Heart right ventricle (tissue), 16 donors: Measurements from ENCODE around the gene CYP8B1. TPM values are rescaled to one million over a fixed set of nuclear protein-coding genes. Genes with fewer than 3 reads are reported as not detected.

Experiments used
- ATAC-seq, 8 donors: fragments of 200-7000 bp; cut with Tn5 transposase; one replicate each; pipeline ENCODE4 v1.9.1; 2020; ENCODE audit warnings: mild to moderate bottlenecking in 8 of 8, moderate library complexity in 8 of 8, moderate number of reproducible peaks in 1 of 8
- DNase-seq, 2 donors: peaks; one replicate each; pipeline ENCODE4 v3.0.0-alpha.2; 2020
- H3K27ac ChIP-seq, 10 donors: fragments of 200-600 bp; sonication (generic) in 2 of 10; one replicate each; pipeline versions ENCODE4 v1.5.0 to v1.8.0; 2020 to 2022; ENCODE audit warnings: mild to moderate bottlenecking in 3 of 10
- H3K27me3 ChIP-seq, 7 donors: fragments of 200-600 bp; one replicate each; pipeline ENCODE4 v1.8.0; 2021 to 2022; ENCODE audit warnings: mild to moderate bottlenecking in 2 of 7
- H3K36me3 ChIP-seq, 9 donors: fragments of 200-600 bp; sonication (generic) in 1 of 9; one replicate each; pipeline versions ENCODE4 v1.5.0 to v1.8.0; 2020 to 2022; ENCODE audit warnings: mild to moderate bottlenecking in 2 of 9
- H3K4me1 ChIP-seq, 9 donors: fragments of 200-600 bp; sonication (generic) in 1 of 9; one replicate each; pipeline versions ENCODE4 v1.5.0 to v1.8.0; 2020 to 2022; ENCODE audit warnings: mild to moderate bottlenecking in 4 of 9
- H3K4me3 ChIP-seq, 10 donors: fragments of 200-600 bp; sonication (generic) in 2 of 10; one replicate each; pipeline versions ENCODE4 v1.5.0 to v1.8.0; 2020 to 2022; ENCODE audit warnings: mild to moderate bottlenecking in 7 of 10, moderate library complexity in 2 of 10
- H3K9me3 ChIP-seq, 11 donors: fragments of 200-600 bp in 10 of 11; sonication (generic) in 2 of 11; one replicate each; pipeline versions ENCODE4 v1.5.0 to v1.8.0; 2013 to 2022; ENCODE audit warnings: mild to moderate bottlenecking in 2 of 11, control low read depth in 1 of 11, moderate library complexity in 1 of 11
- CTCF ChIP-seq, 9 donors: fragments of 200-600 bp; sonication (generic) in 2 of 9; IDR thresholded peaks; one replicate each; pipeline versions ENCODE4 v1.5.0 to v1.8.0; 2021 to 2022; ENCODE audit warnings: antibody characterized with exemption in 9 of 9, mild to moderate bottlenecking in 5 of 9, moderate library complexity in 1 of 9
- WGBS, 2 donors: extraction: QIAGEN DNeasy Blood & Tissue Kit; methylation state at CpG; one replicate each; pipeline ENCODE4 v1.1.7; 2013; ENCODE audit warnings: inconsistent platforms in 1 of 2; 5-methylcytosine and 5-hydroxymethylcytosine counted together
- intact Hi-C, 10 donors: fragments of 100-400 bp; cut with DNase I; formaldehyde crosslinking; loops; one replicate each; pipeline versions ENCODE4 v1.11.1 to v1.14.2; 2022
- polyA plus RNA-seq, 2 donors: library from polyadenylated mRNA; stranded (reverse); fragments of 200-250 nt; gene quantifications; one replicate each; pipeline ENCODE4 v1.2.3, GENCODE V29; 2013
- total RNA-seq, 10 donors: library from RNA; stranded (reverse); fragmentation: NEBNext Ultra II Directional in 3 of 10; extraction: Animal tissue kit (Norgen Biotek cat#: 25700) in 3 of 10; gene quantifications; one replicate each; pipeline versions ENCODE4 v1.2.1 to v1.2.4, GENCODE V29; 2021 to 2023
- donor health status: Arrhythmogenic right ventricular cardiomyopathy.
- donor health status: ischemic (EF 13 %, LVEDD 7.1; RV severe dilation, severe dysfunction).
- donor health status: healthy with polysubstance abuse.
- donor health status: DM: no; HTN: yes; CAD: no.
- donor health status: DM: no; HTN: no; CAD: no.
- donor health status: ischemic (EF 25% LVEDD 6.9; RV normal size, moderate dysfunction).
- donor health status: ischemic (EF 25% LVEDD 5.7; RV mildly dilated, moderate dysfunction).
- donor health status: healthy.
- donor health status: DM: yes; HTN: yes; CAD: no.
- donor health status: Ischemic cardiomyopathy.
- donor health status: ischemic (EF 35%, LVEDD 5.7; RV mildly dilated, moderate dysfunction).
- donor health status: nonischemic (EF 11% LVEDD 7.7; RV severe dilation, severe dysfunction).
- donor health status: DM: yes; HTN: yes; CAD: no.
- donor health status: PGD.
- donor health status: ischemic (EF 29% LVEDD 5.4; RV normal size, mild dysfunction).
- donor health status: nonischemic (EF 23%, LVEDD 6.1; RV moderate dilation, normal function).

CYP8B1 gene
- total and polyA plus RNA-seq, 12 donors, result not detected

GRCh38 chr3:42864321-42864950 is 11.2 kb downstream of the CYP8B1 start:
- intact Hi-C loops, result no loop called here
- H3K27ac ChIP-seq, result no peak overlapping the region
- H3K36me3 ChIP-seq, result no peaks in the 10 kb centered on the region
- H3K9me3 ChIP-seq, result peaks cover 0 to 6% (median 0%) of the 10 kb centered on the region in 11 donors
- H3K4me3 ChIP-seq, result no peak overlapping the region
- ATAC-seq (no peak), DNase-seq (no peak)
- WGBS, 2 donors, result 94 to 96% methylated on average over 15 of the region's 15 CpGs
- no peak for TF ChIP-seq CTCF (IDR thresholded peaks at IDR 0.05)
- H3K27me3 ChIP-seq, result no peaks in the 10 kb centered on the region
- no peaks in the 10 kb centered on the region for H3K4me1 ChIP-seq

- 87 to 93% methylated on average over 3 of the region's 3 CpGs for WGBS, 2 donors
- Histone ChIP-seq H3K27me3 (no peaks in the 10 kb centered on the region), H3K4me3 (no peak overlapping the region), H3K4me1 (peaks cover 0 to 15% (median 0%) of the 10 kb centered on the region in 9 donors), H3K27ac (no peak overlapping the region), H3K36me3 (no peaks in the 10 kb centered on the region), H3K9me3 (peaks cover 0 to 6% (median 0%) of the 10 kb centered on the region in 11 donors)
- DNase-seq (no peak), ATAC-seq (no peak)
- intact Hi-C loops, result no loop called here
- TF ChIP-seq CTCF (IDR thresholded peaks at IDR 0.05), result no peak
Measured at GRCh38 chr3:42856544-42856943, 19.1 kb downstream of the CYP8B1 start.

- Histone ChIP-seq H3K4me1 (peaks cover 0 to 21% (median 0%) of the 10 kb centered on the region in 9 donors), H3K36me3 (no peaks in the 10 kb centered on the region), H3K4me3 (no peak overlapping the region), H3K27ac (no peak overlapping the region), H3K27me3 (no peaks in the 10 kb centered on the region), H3K9me3 (peaks cover 0 to 5% (median 0%) of the 10 kb centered on the region in 11 donors)
- WGBS, 2 donors, result 63 to 67% methylated on average over 4 of the region's 4 CpGs
- TF ChIP-seq CTCF (IDR thresholded peaks at IDR 0.05), result no peak
- no peak for DNase-seq
- no peak for ATAC-seq
- intact Hi-C loops, result no loop called here
Measured at GRCh38 chr3:42855547-42856380, 19.9 kb downstream of the CYP8B1 start.

- no peaks in the 10 kb centered on the region for H3K27me3 ChIP-seq
- peaks cover 0 to 21% (median 0%) of the 10 kb centered on the region in 9 donors for H3K4me1 ChIP-seq
- TF ChIP-seq CTCF (IDR thresholded peaks at IDR 0.05), result no peak
- ATAC-seq (no peak), DNase-seq (no peak)
- no peak overlapping the region for H3K4me3 ChIP-seq
- intact Hi-C loops, result no loop called here
- no peaks in the 10 kb centered on the region for H3K36me3 ChIP-seq
- no peaks in the 10 kb centered on the region for H3K9me3 ChIP-seq
- H3K27ac ChIP-seq, result no peak overlapping the region
Measured at GRCh38 chr3:42855219-42855546, 20.5 kb downstream of the CYP8B1 start.
